GM18909 (cell line): ENCODE measurements around the gene EFCAB14.
"Not testable (repeated sequence)": the region's sequence is repeated elsewhere in the genome, so short reads cannot be mapped to it uniquely, and the experiment has no call there.

ENCODE experiments used
- ATAC-seq: cut with Tn5 transposase; IDR thresholded peaks from one replicate; pipeline ENCODE4 v1.9.1; 2021; ENCODE audit warnings: mild to moderate bottlenecking; ENCODE audit not compliant: unreplicated experiment, poor library complexity

Gene EFCAB14

GRCh38 chr1:46687921-46688509, 30.9 kb downstream of the EFCAB14 start:
- no peak for ATAC-seq

DNA sequence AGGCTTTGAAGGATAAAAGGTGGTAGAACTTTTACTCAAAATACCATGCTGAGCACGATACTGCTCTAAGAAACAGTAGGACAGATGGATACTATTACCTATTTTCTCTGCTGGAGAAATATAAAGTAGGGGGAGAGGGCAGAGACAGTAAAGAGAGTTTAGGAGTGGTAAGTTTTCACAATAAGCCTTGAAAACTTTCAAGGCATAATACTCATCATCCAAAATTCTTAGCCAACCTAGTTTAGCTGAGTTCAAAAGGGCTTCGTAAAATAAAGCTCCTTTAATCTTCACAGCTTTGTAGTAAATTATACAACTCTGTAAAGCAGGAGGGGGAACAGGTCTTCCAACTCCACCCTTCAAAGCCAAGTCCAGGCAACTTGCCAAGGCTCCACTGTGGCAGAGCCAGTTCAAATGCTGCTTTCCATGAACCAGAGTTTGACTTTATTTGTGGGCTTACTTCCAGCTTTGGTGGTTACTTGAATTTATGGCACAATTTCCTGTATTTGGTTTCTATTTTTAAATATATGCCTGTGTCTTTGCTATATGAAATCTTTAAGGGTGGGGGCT, 31.7 kb downstream of the EFCAB14 start:
- no peak for ATAC-seq

DNA sequence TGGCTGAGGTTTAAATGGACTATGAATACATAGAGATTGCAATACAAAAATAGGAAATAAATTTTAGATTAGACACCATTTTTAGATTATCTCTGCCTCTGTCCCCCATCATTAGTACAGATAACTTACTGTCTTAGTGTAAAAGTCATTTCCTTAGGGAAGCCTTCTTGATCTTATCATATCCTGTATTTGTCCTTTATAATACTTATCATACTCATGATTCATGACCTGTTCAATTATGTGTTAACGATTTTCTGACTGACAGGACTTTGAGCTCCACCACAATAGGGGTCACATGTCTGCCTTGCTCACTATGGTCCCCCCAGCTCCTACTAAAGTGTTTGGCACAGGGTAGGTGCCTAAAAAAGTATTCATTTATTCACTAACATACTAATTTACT, 32.7 kb downstream of the EFCAB14 start:
- no peak for ATAC-seq

DNA sequence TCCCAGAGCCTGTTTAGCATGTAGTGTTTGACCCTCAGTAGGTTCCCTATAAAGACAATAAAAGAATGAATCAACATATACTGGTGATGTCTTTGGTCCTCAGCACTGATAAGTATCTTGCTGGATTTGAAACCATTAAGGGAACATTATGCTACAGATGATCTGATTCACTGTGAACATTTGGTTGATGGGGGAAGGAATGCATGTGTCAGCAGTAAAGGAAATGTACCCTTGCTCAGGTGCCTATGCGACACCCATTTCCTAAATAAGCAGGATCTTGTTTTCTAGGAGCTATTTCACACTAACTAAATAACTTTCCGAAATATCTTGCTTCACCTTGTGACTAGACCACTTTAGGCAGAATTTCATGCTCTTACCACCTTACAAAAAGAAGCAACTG, 34.2 kb downstream of the EFCAB14 start:
- no peak for ATAC-seq

GRCh38 chr1:46682064-46682463, 36.9 kb downstream of the EFCAB14 start:
- no peak for ATAC-seq

DNA sequence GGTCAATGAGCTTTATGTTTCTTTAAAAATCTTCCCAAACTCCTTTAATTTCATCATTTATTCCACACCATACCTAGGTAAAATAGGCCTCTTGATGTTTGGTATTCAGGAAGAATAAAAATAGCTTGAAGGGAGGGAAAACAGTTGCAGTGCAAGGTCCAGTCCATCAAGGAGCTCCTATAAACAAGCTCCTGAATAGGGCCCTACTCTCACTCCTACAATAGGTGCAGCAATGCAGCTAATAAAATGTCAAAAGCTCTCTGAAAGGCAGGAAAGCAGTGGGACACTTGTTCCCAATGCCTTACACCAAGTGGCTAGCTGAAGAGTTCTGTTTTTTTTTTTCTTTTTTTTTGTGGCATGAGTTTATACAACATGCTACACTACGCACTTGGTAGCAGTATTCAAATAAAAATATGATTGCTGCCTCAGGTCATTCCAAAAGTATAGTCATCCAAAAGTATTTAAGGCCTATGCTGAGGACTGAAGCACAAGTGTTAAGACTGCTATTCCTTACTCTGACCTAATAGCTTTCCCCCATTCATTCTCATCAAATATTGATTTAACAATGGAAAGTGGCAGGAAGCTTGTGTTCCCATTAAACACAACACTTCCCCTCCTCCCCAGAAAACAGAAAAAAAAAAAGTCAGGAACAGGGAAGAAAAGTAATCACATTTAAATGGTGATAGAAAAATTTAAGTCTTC, 37.4 kb downstream of the EFCAB14 start:
- no peak for ATAC-seq

- no peak for ATAC-seq
These were observed 38.9 kb downstream of the EFCAB14 start for GRCh38 chr1:46679789-46680573.

GRCh38 chr1:46677339-46677738, 41.6 kb downstream of the EFCAB14 start:
- ATAC-seq, result no peak

GRCh38 chr1:46676531-46676930, 42.4 kb downstream of the EFCAB14 start:
- no peak for ATAC-seq

GRCh38 chr1:46675549-46676314, 43.2 kb downstream of the EFCAB14 start:
- ATAC-seq, result peak; percentile 73

- no peak for ATAC-seq
These were observed 45.1 kb downstream of the EFCAB14 start for GRCh38 chr1:46673749-46674182.

GRCh38 chr1:46672696-46673095, 46.2 kb downstream of the EFCAB14 start:
- ATAC-seq, result no peak

- ATAC-seq, result no peak
These were observed 47.4 kb downstream of the EFCAB14 start, which contains the start of gene TEX38 for GRCh38 chr1:46671554-46671953. Gene TEX38, plus strand, starts transcription at chr1:46671854. Its CDS starts 81 bp downstream, at chr1:46671935.

DNA sequence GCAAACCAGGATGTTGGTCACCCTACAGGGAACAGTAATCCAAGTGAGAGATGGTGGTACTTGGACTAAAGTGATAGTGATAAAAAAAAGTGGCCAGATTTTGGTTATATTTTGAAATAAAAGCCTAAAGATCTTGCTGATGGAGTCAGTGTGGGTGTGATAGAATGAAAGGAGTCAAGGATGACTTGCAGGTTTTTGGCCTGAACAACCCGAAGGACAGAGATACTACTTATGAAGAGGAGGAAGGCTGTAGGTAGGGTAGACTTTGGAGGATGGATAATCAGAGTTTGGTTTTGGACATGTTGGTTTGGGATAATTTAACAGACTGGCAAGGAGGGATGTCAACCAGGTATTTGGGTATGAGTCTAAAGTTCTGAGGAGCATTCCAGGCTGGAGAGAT, 48.8 kb downstream of the EFCAB14 start:
- no peak for ATAC-seq

- peak; percentile 74 for ATAC-seq
These were observed 50.8 kb downstream of the EFCAB14 start, which contains the start of gene ATPAF1 for GRCh38 chr1:46667782-46668760. Gene ATPAF1, minus strand, starts transcription at chr1:46668364. Its CDS starts 42 bp downstream, at chr1:46668322.

DNA sequence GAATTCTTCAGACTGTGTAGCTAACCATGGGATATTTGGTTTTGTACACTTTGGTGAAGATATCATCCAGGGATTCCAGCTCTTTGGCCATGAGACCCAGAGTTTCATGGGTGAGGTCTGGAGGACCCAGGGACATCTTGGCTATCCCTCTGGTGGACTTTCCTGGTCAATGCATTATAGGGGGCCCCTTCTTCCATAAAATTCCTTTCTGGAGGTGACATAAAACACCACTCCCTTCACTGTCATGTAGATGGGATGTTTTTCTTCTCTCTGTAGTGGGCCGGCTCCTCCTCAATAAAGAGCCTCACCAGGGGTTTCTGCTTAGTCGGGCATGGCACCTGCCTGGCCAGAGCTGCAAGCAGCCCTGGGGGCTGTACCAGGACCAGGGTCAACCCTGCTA, 52.9 kb downstream of the EFCAB14 start:
- no peak for ATAC-seq

DNA sequence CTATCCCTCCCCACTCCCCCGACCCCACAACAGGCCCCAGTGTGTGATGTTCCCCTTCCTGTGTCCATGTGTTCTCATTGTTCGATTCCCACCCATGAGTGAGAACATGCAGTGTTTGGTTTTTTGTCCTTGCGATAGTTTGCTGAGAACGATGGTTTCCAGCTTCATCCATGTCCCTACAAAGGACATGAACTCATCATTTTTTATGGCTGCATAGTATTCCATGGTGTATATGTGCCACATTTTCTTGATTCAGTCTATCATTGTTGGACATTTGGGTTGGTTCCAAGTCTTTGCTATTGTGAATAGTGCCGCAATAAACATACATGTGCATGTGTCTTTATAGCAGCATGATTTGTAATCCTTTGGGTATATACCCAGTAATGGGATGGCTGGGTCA, 56.0 kb downstream of the EFCAB14 start:
- ATAC-seq, result not testable (repeated sequence)

- peak; percentile 85 for ATAC-seq
These were observed 58.8 kb downstream of the EFCAB14 start for GRCh38 chr1:46660116-46660515.

DNA sequence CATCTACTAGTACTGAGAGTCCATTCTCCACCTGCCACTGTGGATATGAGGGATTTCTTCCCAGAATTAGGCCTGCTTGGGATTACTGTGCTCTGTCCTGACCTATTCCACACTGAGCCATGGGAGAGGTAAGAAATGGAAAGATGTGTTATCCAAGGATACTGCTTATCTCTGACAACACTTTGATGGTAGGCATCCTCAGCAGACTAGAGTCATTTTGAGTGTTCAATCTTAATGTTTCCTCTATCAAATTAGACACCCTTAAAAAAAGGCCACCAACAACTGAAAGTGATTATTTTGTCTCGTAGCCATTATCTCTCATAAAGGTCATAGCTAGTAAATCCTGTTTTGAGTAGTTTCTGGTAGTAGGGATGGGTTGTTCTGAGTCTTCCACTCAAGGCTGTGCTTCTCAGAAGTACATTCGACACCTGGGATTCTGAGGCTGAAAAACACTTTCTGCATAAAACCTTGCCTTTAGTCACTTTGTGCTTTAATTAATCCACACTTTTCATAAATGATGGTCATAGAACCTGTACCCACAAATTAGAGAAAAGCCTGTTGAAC, 59.5 kb downstream of the EFCAB14 start:
- no peak for ATAC-seq
